NCI-H748 treated with DMSO at 0.1 percent for 48 hours (cell line): ENCODE results near the gene VIPR1.

Experiments used
- DNase-seq: peaks from one replicate; lab custom pipeline; 2025; lab: John Stamatoyannopoulos, UW

Gene VIPR1, protein sequence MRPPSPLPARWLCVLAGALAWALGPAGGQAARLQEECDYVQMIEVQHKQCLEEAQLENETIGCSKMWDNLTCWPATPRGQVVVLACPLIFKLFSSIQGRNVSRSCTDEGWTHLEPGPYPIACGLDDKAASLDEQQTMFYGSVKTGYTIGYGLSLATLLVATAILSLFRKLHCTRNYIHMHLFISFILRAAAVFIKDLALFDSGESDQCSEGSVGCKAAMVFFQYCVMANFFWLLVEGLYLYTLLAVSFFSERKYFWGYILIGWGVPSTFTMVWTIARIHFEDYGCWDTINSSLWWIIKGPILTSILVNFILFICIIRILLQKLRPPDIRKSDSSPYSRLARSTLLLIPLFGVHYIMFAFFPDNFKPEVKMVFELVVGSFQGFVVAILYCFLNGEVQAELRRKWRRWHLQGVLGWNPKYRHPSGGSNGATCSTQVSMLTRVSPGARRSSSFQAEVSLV

DNA sequence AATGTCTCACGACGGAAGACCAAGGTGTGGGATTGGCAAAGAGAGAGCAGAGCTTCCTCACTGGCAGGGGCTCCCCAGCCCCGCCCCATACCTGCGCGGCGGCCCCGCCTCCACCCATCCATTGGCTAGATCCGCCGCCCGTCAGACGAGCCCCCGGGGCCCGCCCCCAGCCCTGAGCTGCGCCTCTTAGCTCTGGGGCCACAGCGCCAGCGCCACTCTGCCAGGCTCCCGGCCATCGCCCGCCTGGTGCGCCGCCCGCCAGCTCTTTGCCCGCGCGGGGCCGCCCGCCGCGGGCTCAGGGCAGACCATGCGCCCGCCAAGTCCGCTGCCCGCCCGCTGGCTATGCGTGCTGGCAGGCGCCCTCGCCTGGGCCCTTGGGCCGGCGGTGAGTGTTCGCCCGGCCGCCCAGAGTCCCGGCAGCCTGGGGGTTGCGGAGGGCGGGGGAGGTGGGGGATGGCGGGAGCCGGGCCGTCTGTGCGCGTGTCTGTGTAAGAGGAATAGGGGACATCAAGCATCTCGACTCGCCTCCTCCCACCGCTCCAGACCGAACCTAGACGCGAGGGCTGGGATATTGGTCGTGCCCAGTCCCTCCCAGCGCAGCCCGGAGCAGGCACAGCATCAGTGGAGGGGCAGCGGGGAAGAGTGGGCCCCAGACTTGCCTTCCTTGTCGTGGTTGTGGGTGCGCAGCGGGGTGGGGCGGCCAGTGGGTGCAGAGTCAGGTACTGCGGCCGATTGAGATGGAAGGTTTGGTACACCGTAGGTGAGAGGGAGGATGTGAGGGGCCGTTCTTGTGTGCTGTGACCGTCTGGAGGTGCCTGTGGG lies at the start of gene VIPR1:
Gene VIPR1, plus strand, starts transcription at position 215 of the 822 bp plus-strand sequence. Its CDS starts 93 bp downstream, at position 308.
- peak; percentile 55 for DNase-seq

DNA sequence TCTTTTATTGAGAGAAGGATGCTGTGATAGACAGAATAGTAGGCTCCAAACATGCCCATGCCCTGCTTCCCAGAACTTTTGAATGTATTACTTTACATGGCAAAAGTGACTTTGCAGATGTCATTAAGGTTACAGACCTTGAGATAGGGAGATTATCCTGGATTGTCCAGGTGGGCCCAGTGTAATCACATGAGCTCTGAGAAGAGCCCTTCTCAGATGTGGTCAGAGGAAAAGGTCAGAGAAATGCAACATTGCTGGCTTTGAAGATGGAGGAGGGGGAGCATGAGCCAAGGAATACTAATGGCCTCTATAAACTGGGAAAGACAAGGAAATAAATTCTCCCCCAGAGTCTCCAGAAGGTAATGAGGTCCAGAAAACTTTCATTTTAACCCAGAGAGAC lies 46.2 kb upstream of the VIPR1 start:
- no peak for DNase-seq

DNA sequence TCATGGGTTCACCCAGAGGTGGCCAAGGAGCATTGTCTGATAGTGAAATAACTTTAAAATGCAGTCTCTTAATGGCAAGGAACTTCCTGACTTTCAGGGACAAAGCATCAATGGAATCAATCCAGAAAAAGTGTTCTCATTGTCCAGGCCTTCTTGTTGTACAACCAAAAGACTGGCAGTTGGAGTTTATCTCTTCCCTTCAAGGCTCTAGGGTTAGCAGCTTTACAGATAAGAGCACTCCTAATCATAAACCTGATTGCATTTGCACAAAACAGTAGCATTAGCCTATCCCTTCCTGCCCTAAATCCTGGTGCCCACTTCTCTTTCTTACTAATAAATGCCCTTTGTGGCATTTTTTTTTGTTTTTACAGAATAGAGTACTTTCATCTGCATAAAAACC lies 43.3 kb upstream of the VIPR1 start:
- no peak for DNase-seq

DNA sequence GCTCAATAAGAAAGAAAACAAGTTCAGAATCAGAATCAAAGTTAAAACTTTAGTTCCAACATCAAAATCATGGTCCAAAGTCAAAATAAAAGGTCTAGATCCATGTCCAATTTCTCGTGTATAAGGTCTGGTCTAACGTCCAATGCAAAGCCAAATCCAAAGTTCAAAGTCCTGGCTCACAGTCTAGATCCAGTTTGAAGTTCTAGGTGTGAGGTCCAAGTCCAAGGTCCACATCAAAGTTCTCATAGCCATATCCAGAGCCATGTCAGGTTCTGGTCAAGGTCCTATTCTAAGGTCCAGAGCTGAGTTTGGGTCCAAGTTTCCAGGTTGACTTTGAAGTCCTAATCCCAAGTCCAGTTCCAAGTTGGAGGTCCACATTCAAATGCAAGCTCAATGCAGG lies 40.7 kb upstream of the VIPR1 start:
- no peak for DNase-seq

DNA sequence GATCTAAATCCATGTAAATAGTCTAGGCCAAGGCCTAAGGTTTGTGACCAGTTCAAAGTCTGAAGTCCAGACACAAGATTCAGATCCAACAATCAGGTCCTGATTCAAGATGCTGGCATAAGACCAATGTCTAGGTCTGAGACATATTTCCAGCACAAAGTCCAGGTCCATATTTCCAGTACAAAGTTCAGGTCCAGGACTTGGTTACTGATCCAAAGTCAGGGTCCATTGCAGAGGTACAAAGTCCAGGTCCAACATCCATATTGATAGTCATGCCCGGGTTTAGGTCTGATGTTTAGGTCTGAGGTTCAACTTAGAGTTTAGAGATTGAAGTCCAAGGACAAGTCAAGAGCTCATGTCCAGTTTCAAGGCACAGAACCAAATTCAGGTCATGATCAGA lies 39.4 kb upstream of the VIPR1 start:
- DNase-seq, result no peak

DNA sequence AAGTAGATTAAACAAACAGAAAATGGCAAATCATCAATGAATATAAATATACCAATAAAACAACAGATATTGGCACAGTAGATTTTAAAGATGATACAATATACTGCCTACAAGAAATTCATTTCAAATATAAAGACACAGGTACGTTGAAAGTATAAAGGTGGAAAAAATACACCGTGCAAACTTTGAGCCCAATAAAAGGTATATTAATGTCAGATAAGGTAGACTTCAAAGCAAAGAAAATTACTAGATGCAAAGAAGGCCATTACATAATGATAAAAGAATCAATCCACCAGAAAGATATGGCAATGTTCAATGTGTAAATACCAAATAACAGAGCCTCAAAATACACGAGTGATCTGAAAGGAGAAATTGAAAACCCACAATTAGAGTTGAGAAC lies 34.3 kb upstream of the VIPR1 start:
- DNase-seq, result no peak

DNA sequence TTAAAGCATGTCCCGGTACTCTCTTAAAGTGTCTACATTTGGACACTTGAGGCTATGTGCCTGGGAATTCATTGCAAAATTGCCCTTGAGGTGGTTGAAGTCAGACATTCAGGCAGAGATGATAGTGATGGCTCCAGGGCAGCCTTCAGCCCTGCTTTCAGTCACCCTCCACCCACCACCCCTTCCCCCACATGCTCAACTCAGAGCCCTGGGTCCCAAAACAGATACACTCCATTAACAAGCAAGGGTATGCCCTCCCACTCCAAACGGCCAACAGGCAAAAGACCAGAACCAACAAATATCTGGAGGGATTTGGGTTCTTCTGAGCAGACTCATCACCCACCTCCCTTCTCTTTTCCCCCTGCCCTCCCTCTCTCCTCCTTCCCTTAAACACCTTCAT lies 29.9 kb upstream of the VIPR1 start:
- DNase-seq, result no peak

DNA sequence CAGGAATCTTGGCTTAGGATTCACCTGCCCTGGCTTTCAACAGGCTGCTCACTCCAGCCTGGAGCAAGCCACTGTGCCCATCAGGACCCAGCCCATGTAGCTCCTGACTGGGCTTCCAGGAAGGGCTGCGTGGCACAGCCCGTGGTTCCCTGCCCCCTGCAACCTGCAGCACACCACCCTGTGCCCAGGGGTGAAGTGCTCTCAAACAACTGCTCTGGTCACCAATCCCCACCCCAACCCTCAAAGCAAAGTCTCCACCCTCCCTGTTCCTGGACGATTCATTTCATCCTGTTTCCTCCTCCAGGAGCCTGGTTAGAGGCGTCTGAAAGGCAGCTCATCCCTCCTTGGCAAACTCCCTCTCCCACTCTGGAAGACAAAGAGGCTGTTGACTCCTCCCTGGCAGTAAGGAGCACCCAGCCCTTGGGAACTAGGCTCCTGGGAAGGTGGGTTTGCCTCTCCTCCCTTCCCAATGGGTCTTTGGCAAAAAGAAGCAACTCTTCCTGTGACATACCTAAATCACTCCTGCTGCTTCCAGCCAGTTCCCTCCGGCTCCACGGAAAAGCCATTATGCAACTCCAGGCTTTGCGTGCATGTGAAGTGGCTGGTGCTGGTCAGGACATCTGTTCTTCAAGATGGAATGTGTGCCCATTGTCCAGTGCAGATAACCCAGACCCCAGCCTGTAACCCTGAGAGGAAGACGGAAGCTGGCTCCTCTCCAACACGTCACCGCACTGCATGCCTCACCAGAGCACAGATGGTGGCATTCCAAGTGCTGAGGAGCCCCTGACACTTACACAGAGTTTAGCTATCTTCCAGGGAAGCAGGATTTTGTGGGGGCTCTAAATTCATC lies 29.1 kb upstream of the VIPR1 start:
- no peak for DNase-seq

DNA sequence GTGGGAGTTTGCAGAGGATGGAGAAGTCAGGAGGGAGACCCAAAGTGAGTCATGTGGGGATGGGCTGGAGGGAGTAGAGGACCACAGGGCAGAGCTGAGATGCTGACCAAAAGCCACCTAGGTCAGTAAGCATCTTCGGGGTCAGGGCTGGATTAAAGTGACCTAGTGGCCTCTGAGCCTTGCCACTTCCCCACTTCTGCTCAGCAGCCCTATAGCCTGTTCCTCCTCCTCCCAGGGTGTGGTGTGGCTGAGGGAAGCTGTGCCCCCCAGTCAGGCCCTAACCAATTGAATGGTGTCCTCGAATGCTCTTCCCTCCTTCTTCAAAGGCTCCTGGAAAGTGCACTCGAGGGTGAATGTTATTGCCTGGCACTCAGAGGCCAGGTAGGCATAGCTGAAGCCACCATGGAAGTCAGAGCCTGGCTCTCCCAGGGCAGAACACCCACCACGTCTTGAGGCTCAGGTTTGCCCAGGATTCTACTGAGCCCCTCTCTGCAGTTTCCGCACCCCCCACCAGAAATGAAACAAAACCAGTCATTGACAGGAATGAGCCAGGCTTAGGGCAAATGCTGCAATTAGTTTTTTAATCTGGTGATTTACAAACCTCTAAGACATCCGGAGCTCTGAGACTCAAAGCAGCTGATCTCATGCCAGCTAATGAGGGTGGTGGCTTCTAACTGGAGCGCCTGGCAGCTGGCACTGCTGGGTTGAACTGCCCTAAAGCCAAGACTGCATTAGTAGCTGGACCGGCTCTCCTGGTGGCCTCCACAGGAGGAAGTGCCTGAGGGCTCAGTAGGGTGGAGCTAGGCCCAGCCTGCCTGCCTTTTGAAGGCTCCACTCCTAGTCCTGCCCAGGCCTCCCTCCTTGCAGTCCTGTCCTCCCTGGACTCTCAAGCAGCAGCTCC lies 26.0 kb upstream of the VIPR1 start:
- DNase-seq, result no peak

DNA sequence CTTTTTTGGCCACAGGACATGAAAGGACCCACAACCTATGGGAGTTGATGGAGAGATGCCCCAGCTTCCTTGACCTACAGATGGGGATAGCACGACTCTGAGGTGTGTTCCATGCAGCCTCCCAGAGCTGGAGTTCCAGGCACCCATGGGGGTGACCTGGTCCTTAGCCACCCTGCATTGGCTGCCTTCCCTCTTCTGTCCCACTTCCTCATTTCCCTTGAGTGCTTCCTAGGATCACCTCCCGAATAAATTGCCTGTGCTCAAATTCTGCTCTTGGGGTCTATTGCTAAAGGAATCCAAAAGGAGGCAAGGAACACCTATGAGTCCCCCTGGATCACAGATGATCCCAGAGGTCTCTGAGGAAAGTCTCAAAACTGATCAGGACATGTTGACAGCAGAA lies 24.7 kb upstream of the VIPR1 start:
- DNase-seq, result no peak

DNA sequence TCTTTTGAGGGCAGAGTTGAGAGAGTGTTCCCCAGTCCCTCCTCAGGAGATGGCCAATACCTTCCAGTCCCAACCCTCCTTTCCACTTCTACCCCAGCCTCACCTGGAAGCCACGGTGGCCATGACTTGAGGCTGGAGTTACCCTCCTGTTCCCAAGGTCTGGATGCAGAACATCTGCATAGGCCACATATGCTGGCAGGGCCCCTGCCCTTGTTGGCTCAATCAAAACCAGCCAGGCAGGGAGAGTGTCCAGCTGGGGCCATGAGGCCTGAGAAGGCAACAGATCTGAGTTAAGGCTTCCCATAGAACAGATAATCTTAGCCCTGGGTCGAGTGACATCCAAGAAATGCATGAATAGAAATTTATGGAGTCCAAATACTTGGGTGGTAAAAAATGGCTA lies 23.6 kb upstream of the VIPR1 start:
- DNase-seq, result no peak

DNA sequence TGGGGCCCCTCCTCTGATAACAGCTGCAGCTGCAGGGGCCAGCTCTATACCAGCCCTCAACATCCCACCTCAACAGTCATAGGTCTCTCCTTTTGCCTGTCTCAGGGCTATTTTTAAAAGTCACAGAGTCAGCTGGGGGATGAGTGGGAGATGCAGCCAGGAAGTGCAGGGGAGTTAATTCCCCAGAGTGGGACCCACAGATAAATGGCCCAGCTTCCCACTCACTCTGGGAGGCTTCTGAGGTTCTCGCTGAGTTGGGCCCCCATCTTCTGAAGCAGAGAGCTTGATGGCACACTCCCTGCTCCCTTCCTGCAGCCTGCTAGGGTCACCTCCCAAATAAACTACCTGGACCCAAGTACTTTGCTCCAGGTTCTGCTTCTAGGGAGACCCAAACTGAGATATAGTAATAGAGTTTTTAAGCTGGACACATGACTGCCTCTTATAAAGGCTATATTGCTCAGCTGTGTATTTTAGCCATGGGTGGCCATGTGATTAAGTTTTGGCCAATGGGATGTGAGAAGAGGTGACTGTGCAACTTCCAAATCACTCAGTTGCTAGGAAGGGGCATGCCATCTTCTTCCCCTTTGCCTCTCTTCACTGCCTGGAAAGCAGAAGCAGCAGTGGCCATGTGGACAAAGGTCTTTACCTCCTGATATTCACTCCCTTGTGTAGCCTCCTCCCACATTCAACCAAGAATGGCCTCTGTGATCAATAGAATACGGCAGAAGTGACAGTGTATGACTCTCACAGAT lies 15.5 kb upstream of the VIPR1 start:
- no peak for DNase-seq

DNA sequence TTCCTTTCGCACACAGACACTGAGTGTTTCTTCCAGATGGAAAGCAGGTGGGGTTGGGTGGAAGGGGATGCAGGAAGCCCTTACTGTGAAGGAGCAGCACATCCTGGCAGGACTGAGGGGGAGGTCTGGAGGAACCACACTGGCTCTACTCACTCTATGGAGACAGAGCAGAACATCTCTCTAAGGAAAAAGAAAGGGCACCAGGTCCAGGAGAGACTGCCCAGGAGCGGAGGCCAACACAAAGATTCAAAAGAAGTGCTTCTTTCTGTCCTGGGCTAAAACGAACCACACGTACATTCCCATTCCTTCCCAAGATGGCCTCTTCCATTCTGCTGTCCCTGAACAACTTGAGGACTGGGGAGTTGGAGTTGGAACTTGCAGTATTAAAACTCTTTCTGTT lies 13.8 kb upstream of the VIPR1 start:
- DNase-seq, result no peak

DNA sequence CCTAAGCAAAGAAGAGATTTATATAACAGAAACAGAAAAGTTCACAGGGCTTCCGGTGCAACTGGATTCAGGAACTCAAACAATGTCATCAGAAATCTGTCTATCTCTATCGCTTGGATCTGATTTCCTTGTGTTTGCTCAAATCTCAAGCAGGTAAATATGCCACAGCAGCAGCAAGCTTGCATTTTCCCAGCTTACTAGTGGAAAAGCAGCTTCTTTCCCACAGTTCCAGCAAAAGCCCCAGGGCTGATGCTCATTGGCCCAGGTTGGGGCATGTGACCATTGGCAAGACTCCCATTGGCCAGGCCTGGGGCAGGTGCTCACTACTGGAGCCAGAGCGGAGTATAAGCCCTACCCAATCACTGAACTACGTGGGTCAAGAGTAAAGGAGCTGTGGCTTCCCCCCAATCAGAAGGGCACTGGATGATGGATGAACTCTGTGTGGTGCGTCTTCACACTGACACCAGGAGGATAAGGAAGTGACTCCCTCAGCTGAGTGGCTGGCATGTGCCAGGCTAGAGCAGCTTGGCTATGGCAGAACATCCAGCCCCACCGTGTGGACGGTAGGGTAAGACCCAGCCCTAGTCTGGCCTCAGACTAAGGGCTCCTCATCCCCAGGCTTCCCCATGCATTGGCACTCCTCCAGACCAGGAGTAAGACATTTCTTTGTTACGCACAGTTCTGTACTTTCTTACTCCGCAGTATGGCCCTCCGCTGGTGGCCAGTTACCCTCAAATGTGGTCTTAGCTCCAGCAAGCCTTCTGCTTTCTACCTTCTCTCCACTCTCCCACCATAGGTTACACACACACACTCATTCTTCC lies 13.1 kb upstream of the VIPR1 start:
- no peak for DNase-seq

DNA sequence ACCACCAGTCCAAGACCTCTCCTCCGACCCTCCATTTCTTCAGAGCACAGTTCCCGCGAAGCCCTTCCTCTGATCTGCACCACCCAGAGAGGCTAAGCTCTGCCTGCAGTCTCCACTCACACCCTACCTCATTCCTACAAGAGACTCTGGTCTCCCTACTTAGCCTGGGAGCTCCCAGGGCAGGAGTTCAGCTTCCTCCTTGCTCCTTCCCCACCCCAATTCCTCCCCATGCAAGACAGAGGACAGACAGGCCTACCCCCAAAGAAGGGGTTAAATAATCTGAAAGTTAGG lies 12.6 kb upstream of the VIPR1 start:
- DNase-seq, result no peak

DNA sequence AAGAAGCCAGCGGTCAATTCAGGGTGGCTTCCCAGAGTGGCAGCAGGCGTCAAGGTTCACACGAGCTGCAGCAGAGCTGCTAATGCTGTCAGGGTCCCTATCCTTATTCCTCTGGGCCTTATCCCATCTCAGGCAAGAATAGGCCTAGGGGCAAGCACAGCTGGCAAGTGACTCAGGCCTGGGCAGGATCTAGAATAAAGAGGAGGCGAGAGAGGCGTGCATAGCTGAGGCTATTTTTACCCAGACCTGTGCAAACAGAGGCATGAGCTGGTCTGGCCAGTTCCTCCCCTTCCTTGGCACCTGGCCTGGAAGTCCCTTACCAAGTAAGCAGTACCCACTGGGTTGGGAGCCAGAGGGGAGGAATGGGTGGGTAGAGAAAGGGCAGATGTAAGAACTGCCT lies 12.2 kb upstream of the VIPR1 start:
- DNase-seq, result no peak

DNA sequence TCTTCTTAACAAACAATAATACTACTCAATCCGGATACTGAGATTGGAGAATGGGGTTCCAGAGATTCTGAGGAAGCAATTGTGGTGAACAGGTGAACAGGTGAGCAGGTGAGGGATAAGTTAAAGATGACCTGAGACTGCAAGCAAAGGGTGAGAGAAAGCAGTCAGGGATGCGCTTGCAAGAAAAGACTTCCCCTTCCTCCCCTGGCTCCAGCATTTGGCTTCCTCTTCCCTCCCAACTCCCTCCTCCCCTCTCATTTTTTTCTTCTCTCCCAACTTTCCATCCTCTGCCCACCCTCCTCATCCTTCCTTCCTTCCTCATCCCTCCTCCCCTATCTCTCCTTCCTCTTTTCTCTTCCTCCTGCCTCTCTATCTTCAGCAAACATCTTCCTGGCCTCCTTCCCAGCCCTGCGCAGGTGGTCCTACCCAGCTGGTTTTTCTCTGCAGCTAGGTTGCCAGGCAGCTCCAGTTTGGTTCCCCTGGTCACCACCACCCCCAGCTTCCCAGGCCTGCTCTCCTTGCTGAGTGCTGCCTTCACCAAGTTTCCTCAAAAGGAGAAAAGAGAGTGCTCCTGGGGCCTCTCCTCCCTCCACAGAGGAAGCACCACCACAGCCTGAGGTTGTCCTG lies 10.4 kb upstream of the VIPR1 start:
- DNase-seq, result no peak

DNA sequence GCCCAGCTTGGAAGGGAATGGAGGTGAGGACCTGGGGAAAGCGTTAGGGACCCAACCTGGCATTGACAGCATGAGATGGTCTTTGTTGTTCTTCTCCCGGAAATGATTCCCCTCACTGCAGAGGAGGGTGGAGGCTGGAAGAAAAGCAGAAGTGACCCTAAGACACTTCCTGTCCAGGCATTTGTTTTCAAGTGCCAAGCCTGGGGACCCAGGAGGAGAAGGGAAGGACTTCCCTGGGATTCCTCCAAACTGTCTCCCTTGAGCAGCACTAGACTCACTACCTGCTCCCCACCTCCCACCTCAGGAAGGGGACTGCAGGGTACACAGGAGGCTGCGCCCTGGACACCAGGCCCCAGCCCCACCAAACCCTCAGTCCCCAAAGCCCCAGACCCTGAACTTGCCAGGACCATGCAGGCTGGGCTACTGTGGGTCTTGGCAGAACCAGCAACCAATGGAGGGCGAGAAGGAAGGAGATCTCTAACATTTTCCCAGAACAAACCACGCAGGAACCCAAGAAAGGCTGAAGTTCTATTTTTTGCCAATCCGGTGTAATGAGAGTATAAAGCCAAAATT lies 9.8 kb upstream of the VIPR1 start:
- DNase-seq, result no peak
